Suprapubic skin (tissue), 4 donors: Measurements from ENCODE around the gene SUSD5.

Experiments
- POLR2A ChIP-seq, 2 donors: fragments of 450-650 bp; IDR thresholded peaks; one replicate each; pipeline ENCODE4 v1.6.1; 2017; ENCODE audit warnings: antibody characterized with exemption in 2 of 2, mild to moderate bottlenecking in 2 of 2, moderate library complexity in 2 of 2
- POLR2AphosphoS5 ChIP-seq, 3 donors: sonication (generic); formaldehyde crosslinking; IDR thresholded peaks; one replicate each; pipeline ENCODE4 v1.6.1; 2017; ENCODE audit warnings: antibody characterized with exemption in 3 of 3
- TF ChIP-seq, protein P1 (sequence below), 2 donors: fragments of 200-600 bp in 1 of 2; fragments of 450-650 bp in 1 of 2; sonication (generic) in 1 of 2; IDR thresholded peaks; one replicate each; pipeline ENCODE4 v1.5.1; 2016 to 2019; ENCODE audit warnings: antibody characterized with exemption in 2 of 2, mild to moderate bottlenecking in 1 of 2, moderate library complexity in 1 of 2

- TF ChIP-seq, protein P1, sequence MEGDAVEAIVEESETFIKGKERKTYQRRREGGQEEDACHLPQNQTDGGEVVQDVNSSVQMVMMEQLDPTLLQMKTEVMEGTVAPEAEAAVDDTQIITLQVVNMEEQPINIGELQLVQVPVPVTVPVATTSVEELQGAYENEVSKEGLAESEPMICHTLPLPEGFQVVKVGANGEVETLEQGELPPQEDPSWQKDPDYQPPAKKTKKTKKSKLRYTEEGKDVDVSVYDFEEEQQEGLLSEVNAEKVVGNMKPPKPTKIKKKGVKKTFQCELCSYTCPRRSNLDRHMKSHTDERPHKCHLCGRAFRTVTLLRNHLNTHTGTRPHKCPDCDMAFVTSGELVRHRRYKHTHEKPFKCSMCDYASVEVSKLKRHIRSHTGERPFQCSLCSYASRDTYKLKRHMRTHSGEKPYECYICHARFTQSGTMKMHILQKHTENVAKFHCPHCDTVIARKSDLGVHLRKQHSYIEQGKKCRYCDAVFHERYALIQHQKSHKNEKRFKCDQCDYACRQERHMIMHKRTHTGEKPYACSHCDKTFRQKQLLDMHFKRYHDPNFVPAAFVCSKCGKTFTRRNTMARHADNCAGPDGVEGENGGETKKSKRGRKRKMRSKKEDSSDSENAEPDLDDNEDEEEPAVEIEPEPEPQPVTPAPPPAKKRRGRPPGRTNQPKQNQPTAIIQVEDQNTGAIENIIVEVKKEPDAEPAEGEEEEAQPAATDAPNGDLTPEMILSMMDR (IDR thresholded peaks at IDR 0.05): no peak
- TF ChIP-seq POLR2A (IDR thresholded peaks at IDR 0.05) (no peak), POLR2AphosphoS5 (IDR thresholded peaks at IDR 0.05) (no peak)
Observed at GRCh38 chr3:33139996-33140395, 78.6 kb downstream of the SUSD5 start.
